ENCODE measurements around the gene CACFD1. TPM values are rescaled to one million over a fixed set of nuclear protein-coding genes. Genes with fewer than 3 reads are reported as not detected.
A peak's percentile ranks its signal among the peaks of the same experiment; 100 is the strongest.

CACFD1 gene
- total and polyA plus RNA-seq, 2 of the 13 experiments (the other 11 are each of a cell fraction or from before 2014, with no cell fraction given), result 13.8 to 14.6 TPM

- TF ChIP-seq ZNF609 (CRISPR knock-in tag; IDR thresholded peaks at IDR 0.05; ENCODE audit: borderline replicate concordance), result peak; percentile 21; the same call in 1 of the 2 replicates
- TF ChIP-seq ZSCAN20 (CRISPR knock-in tag; IDR thresholded peaks at IDR 0.05; ENCODE audit: borderline replicate concordance), result no peak
- 0 out of 2 replicates have a peak, but pooled peaks have one; percentile 66 for TF ChIP-seq ZNF124 (CRISPR knock-in tag; IDR thresholded peaks at IDR 0.05)
- no peak for TF ChIP-seq FOXO4 (CRISPR knock-in tag; conservative IDR thresholded peaks at IDR 0.05)
- no peak for TF ChIP-seq ZNF557 (CRISPR knock-in tag; IDR thresholded peaks at IDR 0.05)
- TF ChIP-seq ATRX (CRISPR knock-in tag; IDR thresholded peaks at IDR 0.05; ENCODE audit: borderline replicate concordance), result no peak
- TF ChIP-seq PPARG (CRISPR knock-in tag; conservative IDR thresholded peaks at IDR 0.05), result no peak
- TF ChIP-seq RFX3 (CRISPR knock-in tag; IDR thresholded peaks at IDR 0.05), result no peak
- TF ChIP-seq FLYWCH1 (CRISPR knock-in tag; IDR thresholded peaks at IDR 0.05), result no peak
- TF ChIP-seq ZNF644 (CRISPR knock-in tag; IDR thresholded peaks at IDR 0.05; ENCODE audit: low read depth), result no peak
- TF ChIP-seq RNF2 (conservative IDR thresholded peaks at IDR 0.05; ENCODE audit: low read depth), result peak; percentile 85
- no peak for TF ChIP-seq ZNF292 (CRISPR knock-in tag; IDR thresholded peaks at IDR 0.05; ENCODE audit: borderline replicate concordance, low read depth)
- no peak for TF ChIP-seq ZBTB21 (CRISPR knock-in tag; IDR thresholded peaks at IDR 0.05)
- peak; percentile 52; the same call in 1 of the 2 replicates for TF ChIP-seq HDAC1 (CRISPR knock-in tag; IDR thresholded peaks at IDR 0.05)
- no peak for TF ChIP-seq ARNT2 (CRISPR knock-in tag; IDR thresholded peaks at IDR 0.05; ENCODE audit: low read depth)
- no peak; the same call in 1 of the 2 replicates for TF ChIP-seq ZBTB14 (CRISPR knock-in tag; IDR thresholded peaks at IDR 0.05)
- TF ChIP-seq CREM (IDR thresholded peaks at IDR 0.05), result no peak
- no peak for TF ChIP-seq CREM (CRISPR knock-in tag; IDR thresholded peaks at IDR 0.05)
- no peak for TF ChIP-seq FOXK1 (CRISPR knock-in tag; IDR thresholded peaks at IDR 0.05; ENCODE audit: borderline replicate concordance, low read depth)
- TF ChIP-seq ZIK1 (CRISPR knock-in tag; IDR thresholded peaks at IDR 0.05; ENCODE audit: borderline replicate concordance, low read depth), result no peak
- no peak for TF ChIP-seq PLSCR1 (CRISPR knock-in tag; IDR thresholded peaks at IDR 0.05; ENCODE audit: borderline replicate concordance)
- peak; percentile 41; the same call in 1 of the 2 replicates for TF ChIP-seq KAT8 (CRISPR knock-in tag; IDR thresholded peaks at IDR 0.05)
- no peak for TF ChIP-seq RBAK (CRISPR knock-in tag; IDR thresholded peaks at IDR 0.05)
Measured at GRCh38 chr9:133478851-133479711, 19.3 kb downstream of the CACFD1 start, which contains the start of gene SLC2A6 (continued).

Measured in HepG2 (cell line).